OCI-M2 (cell line): Measurements from ENCODE around the gene SEC31B.

ENCODE experiments used
- DNase-seq: peaks from one replicate; lab custom pipeline; 2025; ENCODE audit not compliant: unreplicated experiment; lab: John Stamatoyannopoulos, UW

The SEC31B gene, protein sequence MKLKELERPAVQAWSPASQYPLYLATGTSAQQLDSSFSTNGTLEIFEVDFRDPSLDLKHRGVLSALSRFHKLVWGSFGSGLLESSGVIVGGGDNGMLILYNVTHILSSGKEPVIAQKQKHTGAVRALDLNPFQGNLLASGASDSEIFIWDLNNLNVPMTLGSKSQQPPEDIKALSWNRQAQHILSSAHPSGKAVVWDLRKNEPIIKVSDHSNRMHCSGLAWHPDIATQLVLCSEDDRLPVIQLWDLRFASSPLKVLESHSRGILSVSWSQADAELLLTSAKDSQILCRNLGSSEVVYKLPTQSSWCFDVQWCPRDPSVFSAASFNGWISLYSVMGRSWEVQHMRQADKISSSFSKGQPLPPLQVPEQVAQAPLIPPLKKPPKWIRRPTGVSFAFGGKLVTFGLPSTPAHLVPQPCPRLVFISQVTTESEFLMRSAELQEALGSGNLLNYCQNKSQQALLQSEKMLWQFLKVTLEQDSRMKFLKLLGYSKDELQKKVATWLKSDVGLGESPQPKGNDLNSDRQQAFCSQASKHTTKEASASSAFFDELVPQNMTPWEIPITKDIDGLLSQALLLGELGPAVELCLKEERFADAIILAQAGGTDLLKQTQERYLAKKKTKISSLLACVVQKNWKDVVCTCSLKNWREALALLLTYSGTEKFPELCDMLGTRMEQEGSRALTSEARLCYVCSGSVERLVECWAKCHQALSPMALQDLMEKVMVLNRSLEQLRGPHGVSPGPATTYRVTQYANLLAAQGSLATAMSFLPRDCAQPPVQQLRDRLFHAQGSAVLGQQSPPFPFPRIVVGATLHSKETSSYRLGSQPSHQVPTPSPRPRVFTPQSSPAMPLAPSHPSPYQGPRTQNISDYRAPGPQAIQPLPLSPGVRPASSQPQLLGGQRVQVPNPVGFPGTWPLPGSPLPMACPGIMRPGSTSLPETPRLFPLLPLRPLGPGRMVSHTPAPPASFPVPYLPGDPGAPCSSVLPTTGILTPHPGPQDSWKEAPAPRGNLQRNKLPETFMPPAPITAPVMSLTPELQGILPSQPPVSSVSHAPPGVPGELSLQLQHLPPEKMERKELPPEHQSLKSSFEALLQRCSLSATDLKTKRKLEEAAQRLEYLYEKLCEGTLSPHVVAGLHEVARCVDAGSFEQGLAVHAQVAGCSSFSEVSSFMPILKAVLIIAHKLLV

DNA sequence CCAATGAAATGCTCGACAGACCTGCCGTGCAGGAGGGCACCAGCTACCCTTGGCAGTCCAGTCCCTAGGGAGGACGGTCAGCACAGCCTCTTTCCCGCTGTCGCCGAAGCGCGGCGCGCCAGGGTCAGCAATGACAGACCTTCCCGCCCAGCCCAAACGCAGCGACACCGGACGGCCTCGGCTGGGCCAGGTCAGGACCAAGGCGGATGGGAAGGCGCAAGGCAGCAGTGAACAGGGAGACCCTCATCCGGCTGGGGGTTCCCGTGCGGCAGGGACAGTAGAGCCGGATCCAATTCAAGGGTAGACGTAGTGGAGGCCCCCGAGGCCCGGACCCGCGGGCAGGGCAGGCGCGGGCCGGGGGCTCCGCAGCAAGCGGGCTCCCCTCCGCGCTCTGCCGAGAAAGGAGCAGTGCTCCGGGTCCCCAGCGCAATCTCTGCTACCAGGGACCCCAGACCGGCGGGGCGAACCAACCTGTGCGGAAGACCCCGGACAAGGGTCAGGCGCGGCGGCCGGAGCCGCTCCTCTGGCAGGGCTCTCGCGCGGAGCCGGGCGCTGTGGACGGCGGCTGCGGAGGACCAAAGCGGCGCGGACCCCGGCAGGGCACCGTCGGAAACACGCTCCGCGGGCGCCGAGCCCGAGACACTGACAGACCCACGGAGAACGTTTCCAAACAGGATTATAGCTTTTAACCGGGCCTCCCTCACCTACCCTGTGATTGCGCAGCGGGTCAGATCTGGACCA, at the start of gene SEC31B:
SEC31B (minus strand) TSS at position 551 of the 741 bp plus-strand sequence. CDS start 2,909 bp downstream, outside the sequence.
- DNase-seq: no peak

DNA sequence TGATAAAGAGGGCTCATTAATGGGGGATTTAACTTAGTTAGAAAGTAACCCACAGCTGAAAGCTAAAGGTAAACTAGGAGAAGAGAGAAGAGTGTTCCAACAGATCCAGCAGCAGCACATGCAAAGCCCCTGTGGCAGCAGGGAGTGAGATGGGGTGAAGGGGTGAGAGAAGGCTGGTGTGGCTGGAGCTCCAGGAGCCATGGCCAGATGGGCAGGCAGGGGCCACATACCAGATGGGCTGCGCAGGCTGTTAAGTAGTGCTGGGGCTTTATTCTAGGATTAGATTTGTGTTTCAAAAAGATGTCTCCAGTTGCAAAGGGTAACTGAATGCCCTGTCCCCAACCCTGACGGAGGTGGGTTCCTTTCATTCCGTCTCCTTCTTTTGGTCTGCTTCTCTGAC, 49.3 kb upstream of the SEC31B start:
- no peak for DNase-seq

DNA sequence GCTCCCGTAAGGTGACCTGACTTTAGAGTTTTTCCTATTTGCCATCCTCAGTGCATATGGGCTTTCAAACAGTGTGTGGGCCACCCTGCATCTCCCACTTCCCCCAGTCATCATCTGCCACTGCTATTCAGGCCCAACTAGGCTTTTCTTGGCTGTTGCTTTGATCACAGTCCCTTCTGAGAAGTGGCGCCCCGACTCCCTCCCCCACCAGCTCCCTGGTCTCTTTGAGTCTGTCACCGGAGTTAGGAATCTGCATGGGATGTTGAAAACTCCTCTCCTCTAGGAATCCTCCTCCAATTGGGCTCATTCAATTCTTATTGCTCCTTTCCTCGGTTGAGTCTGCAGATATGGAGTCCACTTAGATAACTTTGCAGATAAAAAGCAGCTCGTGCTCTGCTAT, 48.2 kb upstream of the SEC31B start:
- DNase-seq: no peak

DNA sequence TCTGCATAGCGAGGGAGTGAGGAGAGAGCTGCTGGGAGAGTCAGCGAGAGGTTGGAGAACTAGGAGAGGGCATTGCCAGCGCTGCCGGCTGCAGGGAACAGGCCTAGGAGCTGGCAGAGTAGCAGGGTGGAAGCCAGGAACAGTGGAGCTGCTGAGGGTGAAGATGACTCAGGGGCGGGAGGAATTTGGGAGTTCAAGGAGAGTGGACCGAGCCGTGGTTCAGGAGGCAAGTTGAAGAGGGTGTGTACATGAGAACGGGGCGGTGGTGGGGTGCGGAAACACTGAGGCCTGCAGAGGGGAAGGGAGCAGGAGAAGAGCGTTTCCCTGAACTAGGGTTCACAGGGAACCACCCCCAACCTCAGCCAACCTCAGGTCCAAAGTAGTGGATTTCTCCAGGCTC, 47.6 kb upstream of the SEC31B start:
- no peak for DNase-seq

DNA sequence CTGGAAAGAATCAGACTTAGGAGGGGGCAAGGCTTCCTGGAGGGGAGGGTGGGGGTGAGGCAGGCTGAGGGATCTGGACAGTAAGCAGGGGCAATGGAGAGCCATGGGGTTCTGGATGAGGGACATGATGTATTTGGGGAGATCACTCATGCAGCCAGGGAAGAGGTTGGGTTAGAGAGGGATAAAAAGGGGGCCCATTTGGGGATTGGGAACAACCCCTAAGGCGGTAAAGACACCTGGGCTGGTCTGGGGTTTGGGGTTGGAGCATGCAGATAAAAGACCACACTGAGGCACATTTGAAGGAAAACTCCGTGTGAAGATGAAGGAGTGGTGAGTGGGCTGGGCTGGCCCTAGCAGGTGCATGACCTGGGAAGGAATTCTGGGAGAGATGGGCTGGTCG, 46.9 kb upstream of the SEC31B start:
- no peak for DNase-seq

DNA sequence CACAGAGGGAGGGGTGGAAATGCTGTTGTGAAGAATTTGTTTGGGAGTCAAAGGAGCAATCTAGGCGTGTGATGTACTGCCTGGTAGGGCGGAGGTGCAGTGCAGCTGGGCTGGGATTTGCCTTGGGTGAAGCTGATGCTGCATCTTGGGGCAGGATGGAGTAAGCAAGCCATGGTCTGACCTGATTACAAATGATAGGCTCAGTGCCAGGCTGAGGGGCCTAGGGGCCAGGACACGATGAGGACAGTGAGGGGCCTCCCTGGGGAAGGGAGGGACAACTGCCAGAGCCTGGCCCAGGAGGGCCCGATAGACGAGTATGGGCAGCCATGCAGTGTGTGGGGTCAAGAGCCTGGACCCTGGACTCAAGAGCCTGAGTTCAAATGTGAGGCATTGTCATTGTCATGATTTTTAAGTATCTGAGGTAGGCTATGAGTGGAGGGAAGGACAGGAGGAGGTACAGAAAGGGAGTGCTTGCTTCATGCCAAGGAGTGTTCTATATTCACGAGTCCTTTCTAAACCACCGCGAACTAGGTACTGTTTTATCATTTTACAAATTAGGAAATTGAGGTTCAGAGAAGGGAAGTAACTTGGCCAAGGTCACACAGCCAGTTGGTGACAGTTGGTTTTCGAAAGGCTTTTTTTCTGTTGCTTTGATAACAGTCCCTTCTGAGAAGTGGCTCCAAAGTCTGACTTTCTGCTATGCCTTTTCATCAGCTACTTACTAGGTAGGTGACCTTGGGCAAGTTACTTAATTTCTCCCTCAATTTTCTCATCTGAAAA, 45.7 kb upstream of the SEC31B start:
- no peak for DNase-seq

DNA sequence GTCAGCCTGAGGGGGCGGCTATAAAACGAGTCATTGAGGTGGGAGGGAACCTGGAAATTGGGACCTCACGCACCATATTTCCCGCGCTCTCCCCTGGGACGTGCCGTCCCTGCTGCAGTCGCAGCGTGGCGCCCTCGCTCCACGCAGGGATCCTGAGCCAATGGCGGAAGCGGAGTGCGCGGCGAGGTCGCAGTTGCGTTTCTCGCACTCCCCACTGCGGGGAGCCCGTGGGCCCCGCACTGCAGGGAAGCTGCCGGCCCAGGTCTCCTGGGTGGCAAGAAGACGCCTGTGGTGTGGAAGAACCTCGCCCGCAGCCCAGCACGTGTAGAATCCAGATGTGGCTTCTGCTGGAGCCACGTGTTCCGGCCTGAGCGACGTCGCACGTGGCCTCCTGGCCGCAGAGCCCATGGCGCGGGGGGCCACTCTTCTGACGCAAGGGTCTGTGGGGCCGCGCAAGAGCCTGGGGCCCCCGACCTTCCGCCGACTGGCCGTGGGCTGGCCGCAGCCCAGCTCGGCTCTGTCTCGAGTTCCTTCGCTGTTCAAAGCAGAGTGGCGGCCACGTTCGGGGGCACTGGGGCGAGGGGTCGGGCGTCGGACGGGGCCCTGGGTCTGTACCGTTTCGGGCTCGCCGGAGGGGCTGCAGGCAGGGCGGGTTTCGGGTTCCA, 42.5 kb upstream of the SEC31B start:
- no peak for DNase-seq

DNA sequence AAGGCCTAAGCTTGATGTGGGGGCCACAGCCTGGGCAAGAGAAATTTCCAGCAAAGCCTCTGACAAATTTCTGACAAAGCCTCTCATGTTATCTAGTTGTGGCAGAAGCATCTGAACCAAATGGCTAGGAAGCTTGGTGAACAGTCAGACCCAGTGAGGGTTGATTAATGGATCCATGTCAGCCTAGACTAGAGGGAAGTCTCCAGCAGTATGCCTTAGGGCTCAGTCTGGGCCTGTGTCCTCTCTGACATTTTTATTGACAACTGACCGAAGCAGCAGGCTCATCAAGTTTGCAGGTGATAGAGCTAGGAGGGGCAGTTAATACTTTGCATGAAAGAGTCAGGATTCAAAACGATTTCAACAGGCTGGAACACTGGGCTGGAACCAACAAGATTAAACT, 41.3 kb upstream of the SEC31B start:
- DNase-seq: no peak

DNA sequence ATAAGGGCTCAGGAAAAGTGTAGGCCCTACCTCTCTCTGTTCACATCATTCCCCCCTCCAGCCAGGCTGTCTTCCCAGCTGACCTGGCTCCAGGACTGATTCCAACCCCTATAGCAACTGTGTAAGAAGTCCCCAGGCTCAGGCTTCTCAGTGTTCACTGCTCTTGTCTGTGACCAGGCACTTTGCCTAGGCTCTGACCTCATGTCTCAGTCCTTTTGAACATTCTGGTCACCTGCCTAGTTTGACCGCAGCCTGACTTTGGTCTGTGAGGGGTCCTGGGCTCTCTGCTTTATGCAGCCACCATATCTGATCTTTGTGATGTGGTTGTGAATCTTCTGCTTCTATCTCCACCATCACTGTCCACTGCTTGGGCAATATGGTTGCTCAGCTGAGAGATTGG, 40.6 kb upstream of the SEC31B start:
- DNase-seq: no peak

DNA sequence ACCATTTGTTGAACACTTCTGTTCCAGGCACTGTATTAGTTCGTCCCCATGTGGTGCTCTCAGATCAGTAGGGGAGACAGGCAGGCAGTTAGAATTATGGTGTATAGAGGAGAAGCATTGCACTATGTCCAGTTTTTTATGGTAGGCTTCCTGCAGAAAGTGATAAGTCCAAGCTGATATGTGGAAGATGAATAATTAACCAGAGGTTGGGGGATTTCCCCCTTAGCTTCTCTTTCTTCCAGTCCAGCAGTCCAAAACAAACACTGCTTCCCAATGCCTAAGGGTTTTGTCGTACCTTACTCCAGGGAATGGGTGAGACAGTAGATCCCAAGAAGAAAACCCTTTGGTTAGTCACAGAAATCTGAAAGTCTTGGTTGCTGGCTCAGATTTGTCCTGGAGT, 35.2 kb upstream of the SEC31B start:
- DNase-seq: no peak

DNA sequence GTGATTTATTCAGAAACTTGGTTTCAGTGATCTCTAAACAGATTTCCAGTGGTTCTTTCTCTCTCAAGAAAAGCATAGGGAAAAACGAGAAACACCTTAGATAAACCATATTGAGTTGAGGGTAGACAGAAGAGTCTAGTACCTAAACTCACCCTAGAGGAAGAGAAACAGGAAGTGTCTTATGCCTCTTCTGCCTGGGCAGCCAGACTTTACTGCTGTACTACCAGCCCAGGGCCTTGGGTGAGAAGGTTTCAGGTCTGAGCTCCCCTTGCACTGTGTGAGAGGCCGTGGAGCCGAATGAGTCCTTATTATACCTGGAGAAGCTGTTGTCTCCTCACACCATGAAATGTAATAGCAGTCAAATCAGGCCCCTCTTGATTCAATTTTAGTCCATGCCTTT, 34.3 kb upstream of the SEC31B start:
- DNase-seq: no peak

DNA sequence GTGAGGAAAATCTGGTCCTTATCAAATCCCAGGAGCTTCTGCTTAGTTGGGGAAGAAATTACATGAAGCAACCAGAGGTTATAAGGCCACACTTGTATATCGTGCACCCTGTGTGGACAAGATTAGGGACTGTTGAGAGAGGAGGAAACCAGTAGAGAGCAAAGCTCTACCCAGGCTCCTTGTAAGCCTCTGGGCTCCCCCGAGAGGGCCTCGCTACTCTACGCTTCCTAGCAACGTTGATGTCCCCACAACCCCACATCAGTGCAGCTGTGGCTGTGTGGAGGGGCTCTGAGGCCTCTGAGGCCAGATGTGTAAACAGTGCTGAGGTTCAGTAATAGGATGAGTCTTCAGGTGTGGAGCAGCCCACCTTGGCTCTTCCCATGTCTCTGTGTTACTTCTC, 32.1 kb upstream of the SEC31B start:
- no peak for DNase-seq

DNA sequence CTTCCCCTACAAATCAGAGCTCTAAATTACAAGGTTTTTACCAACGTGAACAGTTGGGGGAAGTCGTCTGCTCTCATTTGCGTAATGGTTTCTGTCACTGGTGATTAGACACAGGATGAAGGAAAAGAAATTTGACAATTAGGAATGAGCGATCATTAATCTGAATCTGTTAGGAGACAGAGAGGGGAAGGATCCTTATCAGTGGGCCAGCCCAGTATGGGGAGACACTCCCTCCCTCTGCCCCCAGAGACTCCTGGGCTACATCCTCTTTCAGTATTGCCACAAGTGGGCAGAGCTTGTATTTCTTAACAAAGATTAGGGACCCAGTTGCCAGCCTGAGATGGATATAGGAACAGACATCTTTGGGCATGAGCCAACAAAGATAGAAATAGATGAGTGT, 31.5 kb upstream of the SEC31B start:
- no peak for DNase-seq

DNA sequence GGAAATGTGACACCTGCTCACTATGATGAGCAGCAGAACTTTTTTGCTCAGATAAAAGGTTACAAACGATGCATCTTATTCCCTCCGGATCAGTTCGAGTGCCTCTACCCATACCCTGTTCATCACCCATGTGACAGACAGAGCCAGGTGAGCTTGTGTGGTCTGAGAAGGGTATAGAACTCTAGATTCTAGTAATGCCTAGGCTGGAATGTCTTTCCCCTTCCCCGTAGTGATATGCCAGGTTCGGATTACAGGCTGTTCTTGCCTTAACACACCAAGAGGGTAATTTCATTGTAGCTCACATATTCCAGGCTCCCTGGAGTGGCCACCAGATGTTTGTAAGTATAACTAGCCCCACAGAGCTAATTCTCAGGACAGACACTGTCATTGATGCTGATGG, 25.3 kb upstream of the SEC31B start:
- DNase-seq: no peak

DNA sequence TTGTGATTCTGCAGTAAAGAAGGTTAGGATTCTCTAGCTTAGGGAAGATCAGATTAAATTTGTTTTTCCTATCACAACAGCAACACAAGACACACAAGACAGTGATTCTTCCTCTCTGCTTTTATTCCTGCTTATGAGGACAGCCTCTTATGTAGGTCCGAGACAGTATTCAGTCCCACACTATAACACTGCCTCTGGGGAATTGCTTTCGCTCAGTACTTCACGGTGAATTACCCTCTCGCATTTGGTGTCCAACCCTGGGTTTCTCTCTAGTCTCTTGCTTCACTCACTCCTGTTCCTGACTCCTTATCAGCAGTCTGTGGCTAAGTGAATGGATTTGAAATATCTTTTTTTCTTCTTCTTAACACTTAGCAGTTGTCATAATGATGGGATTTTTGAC, 17.8 kb upstream of the SEC31B start:
- no peak for DNase-seq

DNA sequence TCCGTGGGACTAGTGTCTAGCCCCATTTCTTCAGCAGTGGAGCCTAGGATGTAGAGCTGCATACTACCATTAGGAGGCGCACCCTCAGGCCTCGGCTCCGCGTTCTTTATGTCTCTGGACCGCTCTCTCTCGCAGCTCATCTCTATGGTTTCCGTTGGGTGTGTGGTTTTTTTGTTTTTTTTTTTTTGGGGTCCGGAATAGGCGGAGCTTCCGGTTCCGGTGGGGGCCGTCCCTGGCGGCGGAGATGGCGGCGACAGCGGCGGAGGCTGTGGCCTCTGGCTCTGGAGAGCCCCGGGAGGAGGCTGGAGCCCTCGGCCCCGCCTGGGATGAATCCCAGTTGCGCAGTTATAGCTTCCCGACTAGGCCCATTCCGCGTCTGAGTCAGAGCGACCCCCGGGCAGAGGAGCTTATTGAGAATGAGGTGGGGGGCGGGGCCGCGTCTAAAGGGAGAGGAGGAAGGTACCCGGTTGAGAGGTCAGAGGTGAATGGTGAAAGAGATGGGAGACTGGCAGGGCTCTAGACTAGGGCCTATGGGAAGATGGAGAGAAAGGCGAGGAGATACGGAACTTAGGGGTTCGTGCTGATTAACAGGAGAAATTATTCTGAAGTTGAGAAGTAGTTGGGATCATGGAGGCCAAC, 16.2 kb upstream of the SEC31B start, which contains the start of gene HIF1AN:
HIF1AN (plus strand) TSS at position 229 of the 639 bp plus-strand sequence; CDS start at position 245, 16 bp downstream.
- DNase-seq: no peak

DNA sequence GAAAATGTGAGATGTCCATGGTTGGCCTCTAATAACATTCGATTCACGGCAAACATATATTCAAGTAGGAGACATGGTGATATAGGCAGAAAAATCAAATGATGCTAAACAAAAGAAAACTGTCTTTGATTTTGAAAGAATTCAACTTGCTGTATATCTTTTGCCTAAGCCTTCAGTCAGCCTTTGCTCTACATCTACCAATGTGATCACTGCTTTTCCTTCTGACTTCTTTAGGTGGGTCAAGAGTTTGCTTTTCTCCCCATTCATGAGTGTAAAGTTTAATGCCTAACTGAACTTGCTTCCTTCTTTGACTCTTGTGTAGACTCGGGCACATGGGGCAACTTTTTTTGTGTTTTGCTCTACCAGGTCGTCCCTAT, 15.7 kb upstream of the SEC31B start:
- peak; percentile 74 for DNase-seq

DNA sequence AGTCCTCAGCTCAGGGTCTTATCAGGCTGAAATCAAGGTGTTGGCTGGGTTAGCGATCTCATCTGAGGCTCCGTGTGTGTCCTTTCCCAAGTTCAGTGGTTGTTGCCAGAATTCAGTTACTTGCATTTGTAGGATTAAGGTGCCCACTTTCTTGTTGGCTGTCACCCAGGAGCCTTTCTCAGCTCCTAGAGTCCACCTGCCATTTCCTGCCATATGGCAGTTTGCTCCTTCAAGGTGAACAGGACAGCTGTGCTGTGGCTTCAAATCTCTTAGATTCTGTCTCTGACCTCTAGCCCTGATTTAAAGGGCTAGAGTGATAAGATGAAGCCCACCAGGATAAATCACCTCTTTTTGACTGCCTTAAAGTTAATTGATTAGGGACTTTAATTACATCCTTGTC, 15.1 kb upstream of the SEC31B start:
- DNase-seq: no peak

DNA sequence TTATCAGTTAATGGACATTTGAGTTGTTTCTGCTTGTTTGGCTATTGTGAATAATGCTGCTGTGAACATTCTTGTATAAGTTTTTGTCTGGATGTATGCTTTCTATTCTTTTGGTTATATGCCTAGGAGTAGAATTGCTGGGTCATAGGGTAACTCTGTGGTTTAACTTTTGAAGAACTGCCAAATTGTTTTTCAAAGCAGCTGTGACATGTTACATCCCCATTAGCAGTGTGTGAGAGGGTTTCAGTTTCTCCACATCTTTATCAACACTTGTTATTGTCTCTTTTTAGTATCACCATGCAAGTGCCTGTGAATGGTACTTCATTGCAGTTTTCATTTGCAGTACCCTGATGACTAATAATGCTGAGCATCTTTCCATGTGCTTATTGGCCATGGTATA, 12.1 kb upstream of the SEC31B start:
- no peak for DNase-seq
